GM12873 (cell line): ENCODE results near the gene CACNA2D2.
A peak's percentile ranks its signal among the peaks of the same experiment; 100 is the strongest.

ENCODE experiments used
- TF ChIP-seq, protein P1 (sequence below): IDR thresholded peaks from 2 replicates; pipeline ENCODE4 v1.5.1; 2012; ENCODE audit warnings: low read depth, mild to moderate bottlenecking, moderate library complexity, low read length, control low read depth; ENCODE audit not compliant: insufficient read depth; ENCODE audit errors: missing control alignments

The CACNA2D2 gene

DNA sequence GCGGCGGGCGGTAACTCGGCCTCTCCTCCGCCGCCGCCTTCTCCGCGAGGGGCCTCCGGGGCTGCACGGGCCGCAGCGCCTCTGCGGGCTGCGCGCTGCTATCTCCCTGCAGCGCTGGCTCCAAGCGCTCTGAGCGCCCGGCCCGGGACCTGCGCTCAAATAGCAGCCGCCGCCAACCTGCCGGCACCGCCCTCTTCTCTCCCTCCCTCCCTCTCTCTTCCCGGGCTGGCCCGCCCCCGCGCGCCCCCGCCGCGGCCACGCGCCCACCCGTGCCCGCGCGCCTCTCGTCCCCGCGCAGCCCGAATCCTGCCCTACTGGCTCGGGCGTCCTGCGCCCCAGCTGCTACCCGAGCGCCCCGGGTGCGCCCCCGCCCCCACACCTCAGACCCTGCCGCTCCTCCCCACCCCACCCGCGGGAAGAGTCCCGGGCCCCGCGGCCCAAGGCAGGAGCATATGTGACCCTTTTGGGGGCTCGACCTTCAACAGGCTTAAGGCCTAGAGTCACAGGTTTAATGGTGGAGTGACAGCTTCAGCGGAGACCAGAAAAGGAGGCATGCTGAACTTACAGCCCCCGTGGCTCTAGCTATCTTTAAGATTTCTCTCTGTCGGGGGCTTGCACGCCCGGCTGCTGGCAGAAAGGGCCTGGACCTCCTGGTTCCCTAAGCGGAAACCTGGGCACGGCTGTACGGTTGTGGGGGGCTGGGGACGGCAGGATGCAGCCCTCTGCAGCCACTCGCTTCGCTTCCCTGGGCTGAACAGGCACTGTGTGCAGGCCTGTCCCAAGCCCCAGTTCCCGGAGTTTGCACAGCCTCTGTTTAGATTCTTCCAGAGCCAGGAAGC, at the start of gene CACNA2D2:
Gene CACNA2D2 (minus strand): TSS at position 131 of the 839 bp plus-strand sequence. CDS start 211 bp downstream, outside the sequence.
- TF ChIP-seq, protein P1, sequence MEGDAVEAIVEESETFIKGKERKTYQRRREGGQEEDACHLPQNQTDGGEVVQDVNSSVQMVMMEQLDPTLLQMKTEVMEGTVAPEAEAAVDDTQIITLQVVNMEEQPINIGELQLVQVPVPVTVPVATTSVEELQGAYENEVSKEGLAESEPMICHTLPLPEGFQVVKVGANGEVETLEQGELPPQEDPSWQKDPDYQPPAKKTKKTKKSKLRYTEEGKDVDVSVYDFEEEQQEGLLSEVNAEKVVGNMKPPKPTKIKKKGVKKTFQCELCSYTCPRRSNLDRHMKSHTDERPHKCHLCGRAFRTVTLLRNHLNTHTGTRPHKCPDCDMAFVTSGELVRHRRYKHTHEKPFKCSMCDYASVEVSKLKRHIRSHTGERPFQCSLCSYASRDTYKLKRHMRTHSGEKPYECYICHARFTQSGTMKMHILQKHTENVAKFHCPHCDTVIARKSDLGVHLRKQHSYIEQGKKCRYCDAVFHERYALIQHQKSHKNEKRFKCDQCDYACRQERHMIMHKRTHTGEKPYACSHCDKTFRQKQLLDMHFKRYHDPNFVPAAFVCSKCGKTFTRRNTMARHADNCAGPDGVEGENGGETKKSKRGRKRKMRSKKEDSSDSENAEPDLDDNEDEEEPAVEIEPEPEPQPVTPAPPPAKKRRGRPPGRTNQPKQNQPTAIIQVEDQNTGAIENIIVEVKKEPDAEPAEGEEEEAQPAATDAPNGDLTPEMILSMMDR = no peak

DNA sequence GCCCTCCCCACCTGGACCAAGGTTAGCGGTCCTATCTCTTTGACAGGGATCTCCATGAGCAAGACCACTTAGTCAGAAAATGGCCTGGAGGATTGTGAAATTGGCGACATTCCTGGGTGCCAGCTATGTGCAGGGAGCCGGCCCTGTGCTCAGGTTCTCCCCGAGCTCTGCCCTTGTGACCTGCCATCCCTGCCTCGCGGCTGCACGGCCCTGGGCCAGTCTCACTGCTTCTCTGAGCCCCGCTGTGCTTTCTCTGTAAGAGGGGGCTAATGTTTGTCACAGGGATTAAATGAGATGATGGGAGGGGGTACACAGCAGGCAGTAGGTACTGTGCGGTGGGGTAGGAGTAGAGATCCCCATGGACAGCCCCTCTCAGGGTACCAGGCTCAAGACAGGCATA, 49.2 kb upstream of the CACNA2D2 start:
- TF ChIP-seq, protein P1 = no peak

GRCh38 chr3:50551681-50552435, 48.4 kb upstream of the CACNA2D2 start:
- TF ChIP-seq, protein P1 = no peak

- TF ChIP-seq, protein P1 = no peak
These were observed 47.7 kb upstream of the CACNA2D2 start for GRCh38 chr3:50551054-50551659.

DNA sequence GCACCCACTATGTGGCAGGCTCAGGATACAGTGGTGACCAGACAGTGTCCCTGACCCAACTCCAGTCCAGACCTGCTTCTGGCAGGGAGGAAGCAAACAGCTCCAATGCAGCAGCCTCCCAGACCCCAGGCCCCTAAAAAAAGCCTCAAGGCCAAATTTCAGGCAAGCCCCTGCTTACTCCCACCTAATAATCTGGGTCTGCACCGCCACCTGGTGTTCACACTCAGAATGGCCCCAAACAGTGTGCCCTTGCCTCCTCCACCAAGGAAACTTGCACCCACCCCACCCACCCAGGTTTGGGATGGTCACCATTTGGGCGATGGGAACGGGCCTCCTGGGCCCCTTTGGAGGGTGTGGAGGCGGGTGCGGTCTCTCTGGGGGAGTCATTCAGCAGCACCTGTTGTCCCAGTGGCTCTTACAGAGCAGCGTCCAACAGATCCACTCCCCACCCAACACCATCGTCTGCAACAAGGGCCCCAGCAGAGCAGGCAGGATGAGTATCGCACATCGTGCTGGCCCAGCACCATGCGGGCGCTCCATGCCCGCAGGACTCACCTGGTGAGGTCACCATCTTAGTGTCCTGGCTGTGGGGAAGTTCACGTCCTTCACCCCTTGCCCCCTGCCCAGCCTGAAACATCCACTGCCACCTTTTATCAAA, 46.8 kb upstream of the CACNA2D2 start:
- TF ChIP-seq, protein P1 = peak; percentile 82

GRCh38 chr3:50549226-50549625, 45.8 kb upstream of the CACNA2D2 start:
- TF ChIP-seq, protein P1 = no peak
